Measurements from ENCODE around the gene SAP30BP.

DNA sequence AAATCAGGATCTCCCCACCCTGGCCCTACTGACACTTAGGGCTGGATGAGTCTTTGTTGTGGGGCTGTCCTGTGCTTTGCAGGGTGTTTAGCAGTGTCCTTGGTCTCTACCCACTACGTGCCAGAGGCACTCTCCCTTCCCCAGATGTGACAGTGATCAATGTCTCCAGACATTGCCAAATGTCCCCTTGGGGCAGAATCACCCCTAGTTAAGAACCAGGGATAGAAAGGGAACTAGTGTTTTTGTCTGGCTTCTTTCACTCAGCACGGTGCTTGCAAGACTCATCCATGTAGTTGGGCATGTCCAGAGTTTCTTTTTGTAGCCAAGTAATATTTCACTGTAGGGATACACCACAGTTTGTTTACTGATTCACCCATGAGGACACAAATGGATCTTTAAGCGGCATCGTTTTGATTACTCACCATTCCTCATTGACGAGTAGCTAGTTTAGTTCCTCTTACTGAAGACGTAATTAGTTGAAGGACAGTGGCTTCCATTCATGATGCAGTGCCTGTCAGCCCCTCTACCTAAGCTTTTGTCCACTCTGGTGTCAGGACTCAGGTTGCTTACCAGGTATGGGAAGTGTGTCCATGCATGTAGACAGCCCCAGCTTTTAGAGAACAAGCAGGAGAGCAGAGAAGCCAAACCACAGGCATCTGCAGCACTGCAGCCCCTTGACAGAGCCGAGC is 28.1 kb downstream of the SAP30BP start:
- TF ChIP-seq, protein P1, sequence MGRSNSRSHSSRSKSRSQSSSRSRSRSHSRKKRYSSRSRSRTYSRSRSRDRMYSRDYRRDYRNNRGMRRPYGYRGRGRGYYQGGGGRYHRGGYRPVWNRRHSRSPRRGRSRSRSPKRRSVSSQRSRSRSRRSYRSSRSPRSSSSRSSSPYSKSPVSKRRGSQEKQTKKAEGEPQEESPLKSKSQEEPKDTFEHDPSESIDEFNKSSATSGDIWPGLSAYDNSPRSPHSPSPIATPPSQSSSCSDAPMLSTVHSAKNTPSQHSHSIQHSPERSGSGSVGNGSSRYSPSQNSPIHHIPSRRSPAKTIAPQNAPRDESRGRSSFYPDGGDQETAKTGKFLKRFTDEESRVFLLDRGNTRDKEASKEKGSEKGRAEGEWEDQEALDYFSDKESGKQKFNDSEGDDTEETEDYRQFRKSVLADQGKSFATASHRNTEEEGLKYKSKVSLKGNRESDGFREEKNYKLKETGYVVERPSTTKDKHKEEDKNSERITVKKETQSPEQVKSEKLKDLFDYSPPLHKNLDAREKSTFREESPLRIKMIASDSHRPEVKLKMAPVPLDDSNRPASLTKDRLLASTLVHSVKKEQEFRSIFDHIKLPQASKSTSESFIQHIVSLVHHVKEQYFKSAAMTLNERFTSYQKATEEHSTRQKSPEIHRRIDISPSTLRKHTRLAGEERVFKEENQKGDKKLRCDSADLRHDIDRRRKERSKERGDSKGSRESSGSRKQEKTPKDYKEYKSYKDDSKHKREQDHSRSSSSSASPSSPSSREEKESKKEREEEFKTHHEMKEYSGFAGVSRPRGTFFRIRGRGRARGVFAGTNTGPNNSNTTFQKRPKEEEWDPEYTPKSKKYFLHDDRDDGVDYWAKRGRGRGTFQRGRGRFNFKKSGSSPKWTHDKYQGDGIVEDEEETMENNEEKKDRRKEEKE (IDR thresholded peaks at IDR 0.05) = no peak
- TF ChIP-seq CBFB (IDR thresholded peaks at IDR 0.05; ENCODE audit: low read depth) = no peak
- TF ChIP-seq, protein P2, sequence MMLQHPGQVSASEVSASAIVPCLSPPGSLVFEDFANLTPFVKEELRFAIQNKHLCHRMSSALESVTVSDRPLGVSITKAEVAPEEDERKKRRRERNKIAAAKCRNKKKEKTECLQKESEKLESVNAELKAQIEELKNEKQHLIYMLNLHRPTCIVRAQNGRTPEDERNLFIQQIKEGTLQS (IDR thresholded peaks at IDR 0.05; ENCODE audit: borderline replicate concordance, extremely low read depth, low read depth, low read length) = no peak
- TF ChIP-seq CHD2 (IDR thresholded peaks at IDR 0.05; ENCODE audit: borderline replicate concordance, low read depth, low read length) = no peak
- TF ChIP-seq GABPA (IDR thresholded peaks at IDR 0.05; ENCODE audit: low read depth) = no peak
- no peak for TF ChIP-seq POLR2A (IDR thresholded peaks at IDR 0.05; ENCODE audit: low read depth, low read length)
- TF ChIP-seq, protein P3, sequence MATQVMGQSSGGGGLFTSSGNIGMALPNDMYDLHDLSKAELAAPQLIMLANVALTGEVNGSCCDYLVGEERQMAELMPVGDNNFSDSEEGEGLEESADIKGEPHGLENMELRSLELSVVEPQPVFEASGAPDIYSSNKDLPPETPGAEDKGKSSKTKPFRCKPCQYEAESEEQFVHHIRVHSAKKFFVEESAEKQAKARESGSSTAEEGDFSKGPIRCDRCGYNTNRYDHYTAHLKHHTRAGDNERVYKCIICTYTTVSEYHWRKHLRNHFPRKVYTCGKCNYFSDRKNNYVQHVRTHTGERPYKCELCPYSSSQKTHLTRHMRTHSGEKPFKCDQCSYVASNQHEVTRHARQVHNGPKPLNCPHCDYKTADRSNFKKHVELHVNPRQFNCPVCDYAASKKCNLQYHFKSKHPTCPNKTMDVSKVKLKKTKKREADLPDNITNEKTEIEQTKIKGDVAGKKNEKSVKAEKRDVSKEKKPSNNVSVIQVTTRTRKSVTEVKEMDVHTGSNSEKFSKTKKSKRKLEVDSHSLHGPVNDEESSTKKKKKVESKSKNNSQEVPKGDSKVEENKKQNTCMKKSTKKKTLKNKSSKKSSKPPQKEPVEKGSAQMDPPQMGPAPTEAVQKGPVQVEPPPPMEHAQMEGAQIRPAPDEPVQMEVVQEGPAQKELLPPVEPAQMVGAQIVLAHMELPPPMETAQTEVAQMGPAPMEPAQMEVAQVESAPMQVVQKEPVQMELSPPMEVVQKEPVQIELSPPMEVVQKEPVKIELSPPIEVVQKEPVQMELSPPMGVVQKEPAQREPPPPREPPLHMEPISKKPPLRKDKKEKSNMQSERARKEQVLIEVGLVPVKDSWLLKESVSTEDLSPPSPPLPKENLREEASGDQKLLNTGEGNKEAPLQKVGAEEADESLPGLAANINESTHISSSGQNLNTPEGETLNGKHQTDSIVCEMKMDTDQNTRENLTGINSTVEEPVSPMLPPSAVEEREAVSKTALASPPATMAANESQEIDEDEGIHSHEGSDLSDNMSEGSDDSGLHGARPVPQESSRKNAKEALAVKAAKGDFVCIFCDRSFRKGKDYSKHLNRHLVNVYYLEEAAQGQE (IDR thresholded peaks at IDR 0.05; ENCODE audit: low read depth, low read length) = no peak
- TF ChIP-seq POLR2AphosphoS5 (IDR thresholded peaks at IDR 0.05; ENCODE audit: low read length) = no peak
- no peak for TF ChIP-seq NR2C1 (IDR thresholded peaks at IDR 0.05)
